Left ventricle myocardium inferior (tissue), 1 donor: ENCODE measurements around the gene RHOJ. TPM values are rescaled to one million over a fixed set of nuclear protein-coding genes. Genes with fewer than 3 reads are reported as not detected.

ENCODE experiments used
- DNase-seq: peaks from one replicate; pipeline ENCODE4 v3.0.0-alpha.2; 2020
- H3K27ac ChIP-seq: fragments of 200-600 bp; replicated peaks from 2 replicates; pipeline ENCODE4 v1.8.0; 2021
- H3K27me3 ChIP-seq: fragments of 200-600 bp; 2 replicates; pipeline ENCODE4 v1.8.0; 2021; ENCODE audit warnings: low read depth
- H3K36me3 ChIP-seq: fragments of 200-600 bp; 2 replicates; pipeline ENCODE4 v1.8.0; 2021
- H3K4me1 ChIP-seq: fragments of 200-600 bp; 2 replicates; pipeline ENCODE4 v1.8.0; 2021
- H3K4me3 ChIP-seq: fragments of 200-600 bp; 2 replicates; pipeline ENCODE4 v1.8.0; 2021; ENCODE audit warnings: mild to moderate bottlenecking, moderate library complexity
- H3K9me3 ChIP-seq: fragments of 200-600 bp; replicated peaks from 2 replicates; pipeline ENCODE4 v1.8.0; 2021
- intact Hi-C: fragments of 100-400 bp; cut with micrococcal nuclease; formaldehyde crosslinking; loops from one replicate; pipeline ENCODE4 v1.11.0; 2022
- total RNA-seq: library from RNA; stranded (reverse); fragmentation: NEBNext Ultra II Directional; extraction: Animal tissue kit (Norgen Biotek cat#: 25700); gene quantifications from one replicate; pipeline ENCODE4 v1.2.1, GENCODE V29; 2021
- TF ChIP-seq, protein P1 (sequence below): fragments of 200-600 bp; IDR thresholded peaks from 2 replicates; pipeline ENCODE4 v1.8.0; 2021; ENCODE audit warnings: antibody characterized with exemption, mild to moderate bottlenecking, borderline replicate concordance
- donor health status: DM: no; HTN: yes; CAD: no; lungs with severe emphysema.

RHOJ gene
- total RNA-seq, 1 donor from 2014 or later = 14.6 TPM

DNA sequence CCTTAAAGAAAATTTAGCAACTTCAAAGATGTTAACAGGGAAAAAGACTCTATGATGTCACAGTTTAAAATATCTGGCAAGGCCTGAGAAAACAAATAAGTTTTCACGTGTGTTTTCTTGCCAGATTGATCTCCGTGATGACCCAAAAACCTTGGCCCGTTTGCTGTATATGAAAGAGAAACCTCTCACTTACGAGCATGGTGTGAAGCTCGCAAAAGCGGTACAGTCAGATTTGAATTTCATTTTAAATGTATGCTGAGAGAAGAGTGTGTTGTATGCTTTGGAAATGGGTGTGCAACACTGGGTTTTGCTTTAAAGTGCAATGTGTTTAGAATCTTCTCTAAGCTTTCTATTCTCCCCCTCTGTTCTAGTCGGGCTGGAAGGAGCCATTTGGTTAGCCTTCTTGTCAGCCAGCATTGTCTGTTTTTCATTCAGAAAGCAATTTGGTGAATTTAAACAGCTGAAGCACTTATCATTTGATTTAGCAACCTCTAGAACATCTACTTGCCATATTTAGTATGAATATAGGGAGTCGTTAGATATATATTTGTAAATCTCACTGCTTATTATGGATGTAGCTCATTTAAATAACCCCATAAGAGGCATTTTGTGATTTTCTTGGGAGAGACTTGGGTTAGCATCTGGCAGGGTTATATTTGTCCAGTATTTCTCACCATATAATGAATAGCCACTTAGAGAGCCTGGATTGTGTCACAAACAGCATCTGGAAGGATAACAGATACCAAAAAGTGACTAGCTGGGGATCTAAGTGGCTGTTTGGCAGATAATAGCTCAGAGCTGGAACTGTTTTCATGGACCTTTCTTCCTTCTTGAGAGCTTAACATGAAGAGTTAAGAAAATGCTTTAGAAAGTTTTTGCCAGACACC, 79.0 kb downstream of the RHOJ start:
- H3K27ac ChIP-seq = peak overlapping the region; percentile 2
- H3K4me3 ChIP-seq = no peak overlapping the region
- DNase-seq = no peak
- TF ChIP-seq, protein P1, sequence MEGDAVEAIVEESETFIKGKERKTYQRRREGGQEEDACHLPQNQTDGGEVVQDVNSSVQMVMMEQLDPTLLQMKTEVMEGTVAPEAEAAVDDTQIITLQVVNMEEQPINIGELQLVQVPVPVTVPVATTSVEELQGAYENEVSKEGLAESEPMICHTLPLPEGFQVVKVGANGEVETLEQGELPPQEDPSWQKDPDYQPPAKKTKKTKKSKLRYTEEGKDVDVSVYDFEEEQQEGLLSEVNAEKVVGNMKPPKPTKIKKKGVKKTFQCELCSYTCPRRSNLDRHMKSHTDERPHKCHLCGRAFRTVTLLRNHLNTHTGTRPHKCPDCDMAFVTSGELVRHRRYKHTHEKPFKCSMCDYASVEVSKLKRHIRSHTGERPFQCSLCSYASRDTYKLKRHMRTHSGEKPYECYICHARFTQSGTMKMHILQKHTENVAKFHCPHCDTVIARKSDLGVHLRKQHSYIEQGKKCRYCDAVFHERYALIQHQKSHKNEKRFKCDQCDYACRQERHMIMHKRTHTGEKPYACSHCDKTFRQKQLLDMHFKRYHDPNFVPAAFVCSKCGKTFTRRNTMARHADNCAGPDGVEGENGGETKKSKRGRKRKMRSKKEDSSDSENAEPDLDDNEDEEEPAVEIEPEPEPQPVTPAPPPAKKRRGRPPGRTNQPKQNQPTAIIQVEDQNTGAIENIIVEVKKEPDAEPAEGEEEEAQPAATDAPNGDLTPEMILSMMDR = no peak
- intact Hi-C loops = no loop called here
- no peaks in the 10 kb centered on the region for H3K27me3 ChIP-seq
- H3K4me1 ChIP-seq = no peaks in the 10 kb centered on the region
- peaks cover 44% of the 10 kb centered on the region for H3K36me3 ChIP-seq
- H3K9me3 ChIP-seq = no peaks in the 10 kb centered on the region

DNA sequence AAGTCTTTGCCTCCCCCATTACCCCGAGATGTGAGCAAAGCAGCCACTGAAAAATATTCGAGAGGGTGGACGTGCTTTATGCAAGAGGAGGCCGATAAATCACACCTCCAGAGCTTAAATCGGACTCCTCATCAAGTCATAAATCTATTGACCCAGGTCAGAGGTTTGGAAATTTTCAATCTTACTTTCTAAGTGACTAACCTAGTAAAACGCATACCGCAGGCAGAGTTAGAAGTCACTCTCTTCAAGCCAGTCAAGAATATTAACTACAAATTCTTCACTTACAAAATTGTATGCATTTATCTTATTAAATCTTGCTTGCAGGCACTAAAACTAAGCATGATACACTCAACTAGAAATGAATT, 79.6 kb downstream of the RHOJ start:
- no peak for DNase-seq
- TF ChIP-seq, protein P1 = no peak
- no peak overlapping the region for H3K4me3 ChIP-seq

DNA sequence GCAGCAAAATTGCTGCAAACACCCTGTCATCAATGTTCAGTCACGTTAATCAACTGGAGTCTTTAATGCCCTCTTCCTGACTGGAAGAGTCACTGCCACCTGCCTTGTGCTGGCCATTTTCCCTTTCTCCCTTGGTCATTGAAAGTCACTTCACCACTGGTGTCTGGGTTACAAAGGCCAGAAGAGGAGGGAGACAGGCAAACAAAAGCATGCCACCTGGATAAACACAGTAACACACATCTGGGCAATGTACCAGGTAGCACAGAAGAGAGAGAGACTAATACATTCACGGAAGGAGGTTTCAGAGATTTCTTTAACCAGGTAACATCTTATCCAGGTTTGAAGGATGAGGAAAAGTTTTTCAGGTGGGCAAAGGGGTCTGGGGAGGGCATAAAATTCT, 81.8 kb downstream of the RHOJ start:
- Histone ChIP-seq H3K4me3 (no peak overlapping the region), H3K9me3 (no peaks in the 10 kb centered on the region), H3K4me1 (no peaks in the 10 kb centered on the region), H3K27ac (no peak overlapping the region), H3K36me3 (peaks cover 58% of the 10 kb centered on the region), H3K27me3 (no peaks in the 10 kb centered on the region)
- TF ChIP-seq, protein P1 = no peak
- no peak for DNase-seq
- intact Hi-C loops = no loop called here

More for the DNA sequence above, 79.6 kb downstream of the RHOJ start:
- intact Hi-C loops = no loop called here
- Histone ChIP-seq H3K27ac (peak overlapping the region; percentile 2), H3K36me3 (peaks cover 50% of the 10 kb centered on the region), H3K9me3 (no peaks in the 10 kb centered on the region), H3K27me3 (no peaks in the 10 kb centered on the region), H3K4me1 (no peaks in the 10 kb centered on the region)

DNA sequence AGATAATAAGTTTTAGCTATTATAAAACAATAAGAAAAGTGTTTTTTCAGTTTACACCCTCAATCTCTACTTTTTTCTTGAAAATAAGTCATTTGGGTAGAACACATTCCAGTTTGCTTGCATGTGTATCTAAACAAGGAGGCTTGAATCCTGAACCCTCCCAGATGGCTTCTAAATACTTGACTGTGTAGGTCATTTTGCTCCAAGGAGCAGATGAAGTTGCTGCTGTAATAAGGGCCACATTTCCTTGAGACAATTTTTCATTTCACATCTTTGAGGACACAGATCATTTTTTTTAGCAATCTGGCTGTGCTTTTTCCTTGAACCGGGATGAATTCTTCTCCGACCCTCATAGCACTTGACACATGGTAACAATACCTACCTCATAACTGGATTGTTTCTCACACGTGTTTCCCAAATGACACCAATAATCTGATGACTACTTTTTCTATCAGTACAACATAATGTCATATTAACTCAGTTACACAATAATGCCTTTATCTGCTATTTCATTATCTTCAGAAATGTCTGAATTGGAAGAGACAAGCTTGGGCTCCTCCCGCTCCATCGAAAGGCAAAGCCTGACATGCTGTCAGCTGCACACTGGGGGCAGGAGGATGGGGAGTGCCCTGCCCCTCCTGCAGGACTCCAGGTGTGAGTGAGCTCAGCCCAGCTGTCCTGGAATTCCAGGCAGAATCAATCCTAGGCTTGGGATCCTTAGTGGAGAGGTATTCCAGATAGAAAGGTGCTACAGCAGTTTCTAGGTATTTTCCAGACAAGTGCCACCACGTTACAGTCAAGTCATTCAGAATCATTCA, 83.6 kb downstream of the RHOJ start:
- no peak for DNase-seq
- intact Hi-C loops = no loop called here
- TF ChIP-seq, protein P1 = no peak
- Histone ChIP-seq H3K27ac (peak overlapping the region; percentile 20), H3K27me3 (no peaks in the 10 kb centered on the region), H3K9me3 (no peaks in the 10 kb centered on the region), H3K4me3 (no peak overlapping the region), H3K4me1 (no peaks in the 10 kb centered on the region), H3K36me3 (peaks cover 74% of the 10 kb centered on the region)

DNA sequence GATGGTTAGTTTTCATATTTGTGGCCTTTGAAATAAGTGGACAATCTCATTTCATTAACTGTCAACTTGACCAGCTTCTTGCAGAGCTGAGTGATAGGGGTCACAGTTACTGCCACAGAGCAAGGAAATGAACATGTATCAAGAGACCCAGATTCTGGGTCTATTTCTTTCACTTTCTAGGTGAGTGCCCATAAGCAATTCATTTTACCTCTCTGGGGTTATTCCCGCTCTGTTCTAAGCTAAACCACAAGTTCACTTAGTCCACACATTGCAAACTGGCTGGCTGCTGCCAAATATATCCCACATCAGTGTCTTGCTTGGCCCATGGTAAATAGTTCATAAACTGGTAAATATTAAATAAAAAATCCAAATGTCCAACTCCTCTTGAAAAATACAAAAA, 84.6 kb downstream of the RHOJ start:
- peaks cover 81% of the 10 kb centered on the region for H3K36me3 ChIP-seq
- no peaks in the 10 kb centered on the region for H3K27me3 ChIP-seq
- H3K9me3 ChIP-seq = peaks cover 7% of the 10 kb centered on the region
- H3K4me3 ChIP-seq = no peak overlapping the region
- TF ChIP-seq, protein P1 = no peak
- no peak overlapping the region for H3K27ac ChIP-seq
- intact Hi-C loops = no loop called here
- DNase-seq = no peak
- H3K4me1 ChIP-seq = no peaks in the 10 kb centered on the region
